Kidney (tissue), 14 donors: Measurements from ENCODE around the gene PNMA5. TPM values are rescaled to one million over a fixed set of nuclear protein-coding genes. Genes with fewer than 3 reads are reported as not detected.

Source experiments
- DNase-seq, 5 donors: peaks; one replicate each; pipeline ENCODE4 v3.0.0-alpha.2; 2013 to 2020
- FAIRE-seq: peaks from 2 replicates; lab custom pipeline; 2012; peaks lifted over from hg19 to GRCh38; lab: Jason Lieb, UNC
- H3K27ac ChIP-seq, 2 donors: one replicate each; pipeline ENCODE4 v1.7.0; 2013; ENCODE audit warnings: low read depth in 2 of 2, low read length in 2 of 2, inconsistent platforms in 1 of 2
- H3K27me3 ChIP-seq: one replicate; pipeline ENCODE4 v1.7.1; 2013; ENCODE audit warnings: low read length, inconsistent platforms; ENCODE audit not compliant: control insufficient read depth, insufficient read depth
- H3K36me3 ChIP-seq, 3 donors: one replicate each; pipeline versions ENCODE4 v1.7.0 to v1.7.1; 2013; ENCODE audit warnings: low read length in 3 of 3, control low read depth in 1 of 3, inconsistent platforms in 1 of 3; ENCODE audit not compliant: insufficient read depth in 3 of 3, control insufficient read depth in 2 of 3
- H3K4me1 ChIP-seq, 3 donors: one replicate each; pipeline versions ENCODE4 v1.7.0 to v1.7.1; 2013; ENCODE audit warnings: low read length in 3 of 3, inconsistent platforms in 1 of 3, low read depth in 1 of 3; ENCODE audit not compliant: control insufficient read depth in 2 of 3, insufficient read depth in 2 of 3
- H3K4me3 ChIP-seq, 3 donors: one replicate each; pipeline versions ENCODE4 v1.7.0 to v1.8.1; 2013; ENCODE audit warnings: low read length in 3 of 3, control low read depth in 1 of 3, inconsistent platforms in 1 of 3
- H3K9ac ChIP-seq, 3 donors: one replicate each; pipeline versions ENCODE4 v1.7.0 to v1.7.1; 2013; ENCODE audit warnings: low read length in 3 of 3, control low read depth in 1 of 3, inconsistent platforms in 1 of 3
- H3K9me3 ChIP-seq, 3 donors: one replicate each; pipeline versions ENCODE4 v1.7.0 to v1.7.1; 2013; ENCODE audit warnings: low read length in 3 of 3, control low read depth in 1 of 3, inconsistent platforms in 1 of 3; ENCODE audit not compliant: control insufficient read depth in 2 of 3, insufficient read depth in 1 of 3
- intact Hi-C: fragments of 100-400 bp; cut with DNase I; formaldehyde crosslinking; loops from one replicate; pipeline ENCODE4 v1.11.1; 2022
- polyA plus RNA-seq: library from polyadenylated mRNA; stranded (reverse); fragments of 350-450 nt; fragmentation: Illumina TruSeq; extraction: RNeasy Lipid Tissue Mini Kit (QIAGEN cat#74804); gene quantifications from one replicate; pipeline ENCODE4 v1.2.3, GENCODE V29; 2014; ENCODE audit warnings: low read depth, low replicate concordance; ENCODE audit not compliant: insufficient read depth
- total RNA-seq: library from RNA; stranded (reverse); fragmentation: NEBNext Ultra II Directional; extraction: Animal tissue kit (Norgen Biotek cat#: 25700); gene quantifications from one replicate; pipeline ENCODE4 v1.2.1, GENCODE V29; 2021
- TF ChIP-seq, protein P1 (sequence below): IDR thresholded peaks from 3 replicates; pipeline ENCODE4 v1.5.1; 2012; ENCODE audit warnings: mild to moderate bottlenecking, moderate library complexity, borderline replicate concordance; ENCODE audit not compliant: insufficient read depth; ENCODE audit errors: extremely low read depth
- donor health status: control.
- donor health status: control.
- donor health status: control.
- donor health status: control.
- donor health status: control.
- donor health status: DM: yes; HTN: yes; CAD: no.
- donor health status: Normal renal cell carcinoma (clear cell type).

PNMA5 gene
- total and polyA plus RNA-seq, 2 donors from 2014 or later: not detected

DNA sequence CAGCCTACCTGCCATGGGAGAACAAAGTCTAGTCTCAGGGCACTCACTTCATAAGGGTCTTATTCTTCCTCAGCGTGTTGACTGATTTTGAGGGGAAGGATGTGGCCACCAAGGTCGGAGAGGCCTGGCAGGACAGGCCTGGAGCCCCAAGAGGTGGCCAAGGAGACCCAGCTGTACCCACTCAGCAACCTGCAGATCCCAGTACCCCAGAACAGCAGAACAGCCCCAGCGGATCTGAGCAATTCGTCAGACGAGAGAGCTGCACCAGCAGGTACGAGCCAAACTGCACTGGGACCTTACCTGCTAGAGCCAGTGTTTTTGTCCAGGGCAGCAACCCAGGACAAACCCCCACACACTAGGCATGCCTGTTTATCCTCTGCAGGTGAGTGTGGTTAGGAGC, 34.3 kb downstream of the PNMA5 start:
- no peak overlapping the region for H3K9ac ChIP-seq
- FAIRE-seq (no peak), DNase-seq (no peak)
- no peaks in the 10 kb centered on the region for H3K9me3 ChIP-seq
- no peak overlapping the region for H3K27ac ChIP-seq
- no peak overlapping the region for H3K4me3 ChIP-seq
- TF ChIP-seq, protein P1, sequence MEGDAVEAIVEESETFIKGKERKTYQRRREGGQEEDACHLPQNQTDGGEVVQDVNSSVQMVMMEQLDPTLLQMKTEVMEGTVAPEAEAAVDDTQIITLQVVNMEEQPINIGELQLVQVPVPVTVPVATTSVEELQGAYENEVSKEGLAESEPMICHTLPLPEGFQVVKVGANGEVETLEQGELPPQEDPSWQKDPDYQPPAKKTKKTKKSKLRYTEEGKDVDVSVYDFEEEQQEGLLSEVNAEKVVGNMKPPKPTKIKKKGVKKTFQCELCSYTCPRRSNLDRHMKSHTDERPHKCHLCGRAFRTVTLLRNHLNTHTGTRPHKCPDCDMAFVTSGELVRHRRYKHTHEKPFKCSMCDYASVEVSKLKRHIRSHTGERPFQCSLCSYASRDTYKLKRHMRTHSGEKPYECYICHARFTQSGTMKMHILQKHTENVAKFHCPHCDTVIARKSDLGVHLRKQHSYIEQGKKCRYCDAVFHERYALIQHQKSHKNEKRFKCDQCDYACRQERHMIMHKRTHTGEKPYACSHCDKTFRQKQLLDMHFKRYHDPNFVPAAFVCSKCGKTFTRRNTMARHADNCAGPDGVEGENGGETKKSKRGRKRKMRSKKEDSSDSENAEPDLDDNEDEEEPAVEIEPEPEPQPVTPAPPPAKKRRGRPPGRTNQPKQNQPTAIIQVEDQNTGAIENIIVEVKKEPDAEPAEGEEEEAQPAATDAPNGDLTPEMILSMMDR: no peak
- H3K4me1 ChIP-seq: no peaks in the 10 kb centered on the region
- intact Hi-C loops: no loop called here
- H3K27me3 ChIP-seq: no peaks in the 10 kb centered on the region
- H3K36me3 ChIP-seq: no peaks in the 10 kb centered on the region

DNA sequence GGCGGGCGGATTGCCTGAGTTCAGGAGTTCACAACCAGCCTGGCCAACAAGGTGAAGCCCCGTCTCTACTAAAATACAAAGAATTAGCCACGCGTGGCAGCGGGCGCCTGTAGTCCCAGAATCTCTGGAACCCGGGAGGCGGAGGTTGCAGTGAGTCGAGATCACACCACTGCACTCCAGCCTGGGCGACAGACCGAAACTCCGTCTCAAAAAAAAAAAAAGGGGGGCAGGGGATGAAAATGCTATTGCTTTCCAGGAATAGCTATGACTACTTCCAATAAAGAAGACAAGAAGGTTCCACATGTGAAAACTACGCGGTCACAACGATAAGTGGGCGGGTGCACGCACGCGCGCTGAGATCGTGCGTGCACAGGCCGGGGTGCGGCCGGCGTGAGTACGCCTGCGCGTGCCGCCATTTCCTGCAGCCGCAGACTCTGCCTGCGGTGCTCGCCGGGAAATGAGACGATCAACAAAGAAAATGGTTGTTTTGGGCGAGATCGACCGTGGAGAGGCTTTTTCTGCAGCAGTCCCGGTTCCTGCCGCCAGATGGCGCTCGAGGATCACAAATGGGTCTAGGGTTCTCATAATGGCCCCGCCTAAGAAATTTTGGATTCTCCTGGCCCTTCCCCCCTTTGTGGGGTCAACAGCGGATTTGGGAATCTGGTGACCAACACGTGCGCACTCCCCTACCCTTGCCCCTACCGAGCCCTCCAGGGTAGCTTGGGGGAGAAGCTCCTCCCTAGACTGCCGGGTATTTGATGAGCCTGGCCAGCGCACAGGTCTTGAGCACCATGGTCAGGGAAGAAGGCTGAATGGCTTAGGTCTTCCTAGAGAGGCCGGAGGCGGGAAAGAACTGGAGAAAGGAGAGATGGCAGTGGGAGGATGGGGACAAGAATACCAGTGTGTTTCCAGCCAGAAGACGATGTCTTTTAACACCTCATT, 35.1 kb downstream of the PNMA5 start:
- Histone ChIP-seq H3K4me3 (peak overlapping the region in 2 of 3 donors; percentile 30 to 33), H3K9ac (no peak overlapping the region), H3K27me3 (no peaks in the 10 kb centered on the region), H3K4me1 (no peaks in the 10 kb centered on the region), H3K36me3 (no peaks in the 10 kb centered on the region), H3K9me3 (no peaks in the 10 kb centered on the region), H3K27ac (no peak overlapping the region)
- FAIRE-seq: peak; percentile 65
- intact Hi-C loops: no loop called here
- TF ChIP-seq, protein P1: peak; percentile 89
- DNase-seq: peak; percentile 93 to 95 (median 94)

DNA sequence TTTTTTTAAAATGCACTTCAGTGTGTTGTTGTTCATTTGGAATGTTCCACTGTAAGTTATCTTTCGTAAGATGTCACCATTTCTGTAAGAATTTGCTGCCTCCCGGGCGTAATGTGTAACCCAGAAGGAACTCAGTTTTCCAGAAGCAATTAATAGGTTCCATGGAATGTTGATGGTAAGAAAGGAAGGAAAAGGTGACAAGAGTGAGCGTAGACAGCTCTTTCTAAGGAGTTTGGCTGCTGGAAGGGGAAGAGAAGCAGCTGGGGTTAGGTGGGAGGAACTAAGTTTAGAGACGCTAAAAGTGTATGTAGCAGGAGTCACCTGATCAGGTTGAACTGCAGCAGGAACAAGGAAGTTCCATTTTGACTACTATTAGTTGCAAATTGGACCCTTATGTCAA, 35.9 kb downstream of the PNMA5 start:
- H3K4me3 ChIP-seq: peak overlapping the region; percentile 11 to 34 (median 33)
- DNase-seq (peak in 1 of 5 donors; percentile 0), FAIRE-seq (no peak)
- H3K4me1 ChIP-seq: no peaks in the 10 kb centered on the region
- H3K27ac ChIP-seq: no peak overlapping the region
- no peaks in the 10 kb centered on the region for H3K9me3 ChIP-seq
- no peaks in the 10 kb centered on the region for H3K27me3 ChIP-seq
- intact Hi-C loops: no loop called here
- TF ChIP-seq, protein P1: no peak
- no peaks in the 10 kb centered on the region for H3K36me3 ChIP-seq
- no peak overlapping the region for H3K9ac ChIP-seq
